Hematopoietic multipotent progenitor cell (in vitro differentiated cells): ENCODE data around the gene ESF1. TPM values are rescaled to one million over a fixed set of nuclear protein-coding genes. Genes with fewer than 3 reads are reported as not detected.
"Not testable (repeated sequence)": the region's sequence is repeated elsewhere in the genome, so short reads cannot be mapped to it uniquely, and the experiment has no call there.

Source experiments
- DNase-seq, 3 donors: peaks; one replicate each; pipeline ENCODE4 v3.0.0-alpha.2; 2011 to 2015; ENCODE audit warnings: low read depth in 2 of 3, low spot score in 2 of 3
- total RNA-seq: library from RNA; depleted of rRNA; stranded (reverse); fragments of >200 nt; gene quantifications from one replicate; pipeline ENCODE4 v1.2.3, GENCODE V29; 2012

The ESF1 gene
- total RNA-seq, 1 donor, result 0.81 TPM

DNA sequence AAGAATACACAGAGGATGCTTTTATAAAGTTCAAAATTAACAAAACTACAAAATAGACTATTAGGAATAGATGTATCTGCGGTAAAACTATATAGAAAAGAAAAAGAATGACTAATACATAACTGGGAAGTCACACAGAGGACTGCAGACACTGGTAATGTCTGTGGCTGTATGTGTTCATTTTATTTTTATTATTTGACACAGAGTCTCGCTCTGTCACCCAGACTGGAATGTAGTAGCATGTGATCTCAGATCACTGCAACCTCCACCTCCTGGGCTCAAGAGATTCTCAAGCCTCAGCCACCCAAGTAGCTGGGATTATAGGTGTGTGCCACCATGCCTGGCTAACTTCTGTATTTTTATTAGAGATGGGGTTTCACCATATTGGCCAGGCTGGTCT is 38.9 kb downstream of the ESF1 start:
- DNase-seq, result no peak

DNA sequence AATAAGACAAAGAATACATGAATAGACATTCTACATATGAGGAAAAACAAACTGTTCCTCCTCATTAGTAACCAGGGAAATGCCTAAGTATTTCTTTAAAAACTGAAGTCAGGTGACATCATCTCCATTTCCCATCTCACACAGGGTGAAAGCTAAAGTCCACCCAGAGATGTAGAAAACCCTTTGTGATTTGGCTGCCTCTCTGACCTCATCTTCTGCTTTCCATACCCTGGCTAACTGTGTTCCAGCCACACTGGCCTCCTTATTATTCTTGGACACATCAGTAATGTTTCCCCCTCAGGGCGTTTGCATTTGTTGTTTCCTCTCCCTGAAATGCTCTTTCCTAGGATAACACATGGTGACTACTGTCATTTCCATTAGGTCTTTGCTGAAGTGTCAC is 40.4 kb downstream of the ESF1 start:
- no peak for DNase-seq

GRCh38 chr20:13741879-13742278 is 42.8 kb downstream of the ESF1 start:
- DNase-seq, result no peak

- no peak for DNase-seq
These were observed 44.7 kb downstream of the ESF1 start for GRCh38 chr20:13739731-13740649.

DNA sequence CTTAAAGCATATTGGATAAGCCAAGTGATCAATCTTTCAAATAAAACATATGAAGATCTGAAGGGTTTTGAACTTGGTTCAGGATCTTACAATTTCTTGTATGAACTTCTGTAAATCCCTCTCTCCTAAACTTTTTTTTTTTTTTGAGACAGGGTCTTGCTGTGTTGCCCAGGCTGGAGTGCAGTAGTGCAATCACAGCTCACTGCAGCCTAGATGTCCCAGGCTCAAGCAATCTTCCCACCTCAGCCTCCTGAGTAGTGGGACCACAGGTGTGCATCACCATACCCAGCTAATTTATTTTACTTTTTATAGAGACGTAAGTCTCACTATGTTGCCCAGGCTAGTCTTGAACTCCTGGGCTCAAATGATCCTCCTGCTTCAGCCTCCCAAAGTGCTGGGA is 46.5 kb downstream of the ESF1 start:
- not testable (repeated sequence) for DNase-seq

GRCh38 chr20:13736436-13737191 is 48.1 kb downstream of the ESF1 start:
- no peak for DNase-seq

DNA sequence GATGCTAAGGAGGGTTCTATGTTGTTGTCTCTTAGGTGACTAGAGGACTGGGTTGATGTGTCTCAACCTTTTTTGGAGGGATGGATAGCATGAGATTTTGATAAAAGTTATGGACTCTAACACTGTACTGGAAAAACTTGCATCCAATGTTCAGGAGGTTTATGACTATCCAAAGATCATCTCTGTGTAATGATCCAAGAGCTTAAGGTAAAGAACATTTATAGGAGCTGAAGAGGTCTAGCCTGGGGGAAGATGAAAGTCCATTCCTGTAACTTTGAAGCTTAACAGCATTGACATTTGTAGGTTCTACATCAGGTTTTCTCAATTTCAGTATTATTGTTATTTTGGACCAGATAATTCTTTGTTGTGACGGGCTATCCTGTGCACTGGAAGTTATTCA is 48.9 kb downstream of the ESF1 start:
- DNase-seq, result no peak

DNA sequence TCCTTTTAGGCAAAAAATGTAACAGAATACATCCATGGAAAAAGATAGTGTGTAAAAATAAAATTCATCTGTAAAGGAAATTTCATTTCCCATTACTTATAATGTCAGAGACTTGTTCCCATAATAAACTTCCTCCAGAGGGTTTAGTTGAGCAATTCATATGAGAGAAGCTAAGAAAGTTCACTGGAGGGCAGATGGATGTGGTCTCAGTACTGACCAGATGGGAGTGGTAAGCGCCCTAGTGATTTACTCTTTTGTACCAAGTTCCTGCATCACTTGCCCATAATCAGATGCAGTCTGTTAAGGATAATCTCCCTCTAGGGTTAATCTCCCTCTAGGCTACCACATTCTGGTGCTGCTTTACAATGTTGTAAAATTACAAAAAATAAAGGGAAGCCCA is 61.7 kb downstream of the ESF1 start:
- no peak for DNase-seq

GRCh38 chr20:13718171-13718570 is 66.5 kb downstream of the ESF1 start:
- no peak for DNase-seq

DNA sequence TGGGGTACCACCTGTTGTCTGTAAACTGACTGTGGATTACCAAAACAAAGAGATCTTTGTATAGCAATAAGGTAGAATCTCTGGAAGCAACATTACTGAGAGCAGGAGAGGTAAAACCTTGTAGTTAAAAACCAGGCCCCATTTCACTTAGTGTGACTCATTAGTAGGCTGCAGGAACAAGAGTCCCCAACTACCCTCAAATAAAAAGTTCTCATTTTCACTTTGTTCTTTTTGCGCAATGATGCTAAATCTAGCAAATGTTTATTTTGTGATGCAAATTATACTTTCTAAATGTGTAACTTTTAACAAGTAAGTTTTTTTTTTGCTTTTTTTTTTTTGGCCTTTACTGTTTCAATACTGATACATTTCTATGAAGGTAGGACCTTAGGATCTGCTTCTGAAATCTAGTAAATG is 67.1 kb downstream of the ESF1 start:
- no peak for DNase-seq

- no peak for DNase-seq
These were observed 69.5 kb downstream of the ESF1 start for GRCh38 chr20:13715171-13715570.

GRCh38 chr20:13708234-13708633 is 76.5 kb downstream of the ESF1 start:
- DNase-seq, result no peak

- no peak for DNase-seq
These were observed 81.5 kb downstream of the ESF1 start for GRCh38 chr20:13703265-13703664.

- DNase-seq, result no peak
These were observed 83.2 kb downstream of the ESF1 start for GRCh38 chr20:13701486-13701885.

DNA sequence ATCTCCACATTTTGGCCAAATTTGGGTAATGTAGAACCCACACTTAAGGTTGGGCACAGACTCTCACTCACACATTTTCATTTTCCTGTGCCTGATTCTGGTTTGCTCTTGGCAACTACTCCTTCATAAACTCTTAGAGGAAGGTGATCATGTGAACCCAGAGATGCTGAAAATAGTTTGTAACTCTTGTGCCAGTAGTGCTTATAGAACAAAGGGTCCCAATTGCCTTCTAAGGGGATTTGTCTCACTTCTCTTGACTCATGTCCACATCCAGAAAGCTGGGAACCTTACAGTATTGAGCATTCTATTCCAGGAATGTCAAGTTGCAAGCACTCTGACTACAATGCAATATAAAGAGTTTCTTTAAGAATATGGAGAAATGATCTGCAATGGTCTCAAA is 84.0 kb downstream of the ESF1 start:
- no peak for DNase-seq

GRCh38 chr20:13694420-13695150 is 90.1 kb downstream of the ESF1 start:
- no peak for DNase-seq

DNA sequence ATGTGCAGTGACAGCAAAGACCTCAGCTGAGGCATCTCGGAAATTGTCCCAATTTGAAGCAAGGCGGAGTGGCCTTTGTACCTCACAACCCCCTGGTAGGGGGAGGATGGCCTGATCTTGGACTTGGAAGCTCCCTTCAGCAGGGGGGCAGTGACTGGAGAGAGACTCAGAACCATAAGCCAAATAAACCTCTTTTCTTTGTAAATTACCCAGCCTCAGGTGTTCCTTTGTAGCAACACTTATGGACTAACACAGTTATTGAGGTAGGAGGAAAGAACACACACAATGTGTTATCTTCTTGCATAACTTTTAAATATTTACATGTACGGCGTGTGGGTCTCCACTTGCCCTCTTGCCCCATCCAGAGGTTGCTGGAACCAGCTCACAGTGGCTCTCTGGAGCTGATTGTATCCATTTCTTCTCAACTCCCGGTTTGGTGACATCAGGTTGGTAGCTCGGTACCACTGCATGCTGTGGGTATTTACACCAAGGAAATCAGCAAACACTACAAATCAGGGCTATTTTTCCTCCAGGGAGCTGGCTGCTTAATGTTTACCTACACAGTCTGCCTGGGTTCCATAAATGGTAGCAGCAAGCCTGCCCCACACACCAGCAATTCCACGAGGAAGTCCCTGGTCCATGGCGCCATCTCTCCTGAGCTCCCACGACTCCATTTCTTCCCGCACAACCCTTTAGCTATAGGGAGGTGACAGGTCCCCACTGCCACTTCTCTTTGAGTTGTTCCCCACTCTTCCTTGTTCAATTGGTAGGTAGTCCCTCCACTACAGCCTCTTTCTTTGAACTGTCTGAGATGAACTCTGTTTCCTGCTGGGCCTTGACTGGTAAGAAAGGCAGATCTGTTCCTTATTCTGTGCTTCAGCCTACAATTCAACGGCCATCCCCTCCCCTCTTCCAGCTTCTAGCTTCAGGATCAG is 91.7 kb downstream of the ESF1 start:
- no peak for DNase-seq

GRCh38 chr20:13690943-13691342 is 93.8 kb downstream of the ESF1 start:
- DNase-seq, result no peak

DNA sequence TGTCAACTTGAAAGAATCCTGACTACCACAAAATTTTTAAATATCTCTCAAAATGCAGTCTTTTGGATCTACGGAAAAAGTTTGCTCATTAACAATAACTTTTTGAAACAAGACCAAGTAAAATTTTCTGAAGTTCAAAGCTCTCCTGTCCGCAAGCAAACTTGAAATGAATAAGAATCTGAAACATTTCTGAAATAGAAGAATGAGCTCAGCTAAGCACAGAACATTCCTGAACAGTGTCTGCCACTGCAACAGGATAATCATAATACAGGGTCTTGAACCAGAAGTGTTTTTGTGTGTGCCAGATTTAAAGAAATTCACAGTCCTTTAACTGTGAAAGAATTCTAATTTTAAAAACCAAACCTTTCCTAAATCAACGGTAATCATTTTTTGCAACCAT is 96.9 kb downstream of the ESF1 start:
- no peak for DNase-seq

GRCh38 chr20:13685623-13686022 is 99.1 kb downstream of the ESF1 start:
- no peak for DNase-seq
